H1 (cell line): ENCODE results near the gene ATP9B. TPM values are rescaled to one million over a fixed set of nuclear protein-coding genes. Genes with fewer than 3 reads are reported as not detected.

Experiments
- ASH2L ChIP-seq: fragments of 200-600, 300-600 bp; sonication (generic); IDR thresholded peaks from one replicate; pipeline ENCODE4 v1.7.1; 2017; ENCODE audit warnings: low read length
- CBX5 ChIP-seq: fragments of 300-800, 300-1000 bp; sonication (generic); IDR thresholded peaks from 2 replicates; pipeline ENCODE4 v1.7.1; 2016; ENCODE audit warnings: antibody characterized with exemption, low read length, low read depth
- EGR1 ChIP-seq: IDR thresholded peaks from 2 replicates; pipeline ENCODE4 v1.6.1; 2011; ENCODE audit warnings: low read depth, low read length, borderline replicate concordance
- EZH2 ChIP-seq: fragments of 200-600 bp; sonication (generic); IDR thresholded peaks from 2 replicates; pipeline ENCODE4 v1.7.1; 2012; ENCODE audit warnings: low read depth, mild to moderate bottlenecking, moderate library complexity, low read length, inconsistent platforms; ENCODE audit not compliant: severe bottlenecking
- FOSL1 ChIP-seq: IDR thresholded peaks from 2 replicates; pipeline ENCODE4 v1.6.1; 2011; ENCODE audit warnings: mild to moderate bottlenecking, low read depth, low read length, moderate library complexity; ENCODE audit not compliant: insufficient read depth
- NANOG ChIP-seq: IDR thresholded peaks from 2 replicates; pipeline ENCODE4 v1.6.1; 2011; ENCODE audit warnings: low read length, low read depth, mild to moderate bottlenecking, inconsistent platforms; ENCODE audit not compliant: insufficient read depth, poor library complexity, severe bottlenecking
- polyA plus RNA-seq, 7 experiments: library from polyadenylated mRNA; depleted of rRNA in 3 of 7; stranded (reverse) in 5 of 7; unstranded in 2 of 7; fragments of >200 nt in 5 of 7; fragments of 200-250 nt in 2 of 7; gene quantifications; 1 replicate in 5 of 7; 2 replicates in 1 of 7; 4 replicates in 1 of 7; pipeline versions ENCODE4 v1.2.1 to v1.2.3, GENCODE V29; 2011 to 2013; ENCODE audit warnings: missing spikeins in 2 of 7, mixed read lengths in 2 of 7
- total RNA-seq: library from RNA; stranded (reverse); fragmentation: NEBNext Ultra II Directional; extraction: Animal tissue kit (Norgen Biotek cat#: 25700); gene quantifications from 2 replicates; pipeline ENCODE4 v1.2.1, GENCODE V29; 2021

Gene ATP9B
- total and polyA plus RNA-seq, 2 of the 8 experiments (the other 6 are each of a cell fraction or from before 2014, with no cell fraction given): 15.1 to 21.7 TPM

- TF ChIP-seq ASH2L (no peak), NANOG (peak; percentile 72), FOSL1 (no peak), EGR1 (no peak), EZH2 (no peak), CBX5 (no peak)
Measured at GRCh38 chr18:79182047-79182713, 113.0 kb downstream of the ATP9B start (continued).
